Measurements from ENCODE around the gene TRMT44. TPM values are rescaled to one million over a fixed set of nuclear protein-coding genes. Genes with fewer than 3 reads are reported as not detected.
A peak's percentile ranks its signal among the peaks of the same experiment; 100 is the strongest.

The TRMT44 gene
- total RNA-seq, 4 donors from 2014 or later, result 30.8 to 60.0 (median 46.1) TPM

DNA sequence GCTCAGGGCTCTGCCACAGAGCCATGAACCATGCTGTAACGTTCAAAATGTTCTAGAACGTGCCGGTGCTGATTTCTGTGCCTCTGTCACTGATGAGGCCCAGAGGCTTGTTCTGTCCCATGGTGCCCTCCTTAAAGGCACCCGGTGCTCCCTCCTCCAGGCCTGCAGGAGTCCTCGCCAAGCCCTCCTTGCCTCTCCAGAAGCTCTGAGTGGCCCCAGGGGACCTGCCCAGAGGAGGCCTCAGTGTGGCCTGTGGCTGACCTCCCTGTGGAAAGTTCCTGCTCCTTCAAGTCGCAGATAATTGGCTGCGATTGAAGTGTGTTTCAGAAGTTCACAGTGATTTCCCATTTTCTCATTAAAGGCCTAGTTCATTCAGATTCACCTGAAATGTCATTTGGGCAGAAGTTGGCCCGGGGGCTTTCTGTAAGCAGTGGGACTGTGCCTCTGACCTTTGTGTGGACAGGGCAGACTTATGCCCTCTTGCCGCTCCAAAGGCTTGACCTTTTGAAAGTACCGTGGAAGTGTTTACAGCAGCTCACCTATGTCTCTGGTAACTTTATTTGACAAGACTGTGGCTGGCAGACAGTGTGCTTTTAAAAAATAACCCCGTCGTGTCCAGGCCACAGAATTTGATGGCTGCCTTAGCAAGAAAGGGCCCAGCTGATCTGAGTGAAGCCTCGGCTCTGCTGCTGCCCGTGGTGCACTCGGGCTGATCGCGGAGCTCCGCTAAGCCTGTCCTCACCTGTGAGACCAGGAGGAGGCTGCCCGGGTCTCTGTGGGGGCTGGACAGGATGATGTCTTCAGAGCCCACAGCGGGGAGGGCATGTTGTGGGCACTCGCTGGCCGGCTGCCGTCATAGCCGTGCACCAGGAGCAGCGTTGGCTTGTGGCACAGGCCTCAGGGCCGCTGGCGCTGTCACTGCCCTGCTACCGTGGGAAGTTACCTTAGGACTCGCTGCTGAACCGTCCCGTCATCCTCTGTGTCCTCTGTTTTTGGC is 25.3 kb downstream of the TRMT44 start:
- Histone ChIP-seq H3K9me3 (no peaks in the 10 kb centered on the region), H3K27me3 (no peaks in the 10 kb centered on the region), H3K4me3 (no peak overlapping the region), H3K27ac (no peak overlapping the region), H3K4me1 (peaks cover 4% of the 10 kb centered on the region), H3K36me3 (peaks cover 78% of the 10 kb centered on the region)
- DNase-seq (ENCODE audit: low spot score in 2 of 2), result no peak
- 89% methylated on average over 26 of the region's 31 CpGs for WGBS
- no peak for TF ChIP-seq POLR2A (IDR thresholded peaks at IDR 0.05)
- no peak for TF ChIP-seq POLR2AphosphoS5 (IDR thresholded peaks at IDR 0.05)
- TF ChIP-seq, protein P1, sequence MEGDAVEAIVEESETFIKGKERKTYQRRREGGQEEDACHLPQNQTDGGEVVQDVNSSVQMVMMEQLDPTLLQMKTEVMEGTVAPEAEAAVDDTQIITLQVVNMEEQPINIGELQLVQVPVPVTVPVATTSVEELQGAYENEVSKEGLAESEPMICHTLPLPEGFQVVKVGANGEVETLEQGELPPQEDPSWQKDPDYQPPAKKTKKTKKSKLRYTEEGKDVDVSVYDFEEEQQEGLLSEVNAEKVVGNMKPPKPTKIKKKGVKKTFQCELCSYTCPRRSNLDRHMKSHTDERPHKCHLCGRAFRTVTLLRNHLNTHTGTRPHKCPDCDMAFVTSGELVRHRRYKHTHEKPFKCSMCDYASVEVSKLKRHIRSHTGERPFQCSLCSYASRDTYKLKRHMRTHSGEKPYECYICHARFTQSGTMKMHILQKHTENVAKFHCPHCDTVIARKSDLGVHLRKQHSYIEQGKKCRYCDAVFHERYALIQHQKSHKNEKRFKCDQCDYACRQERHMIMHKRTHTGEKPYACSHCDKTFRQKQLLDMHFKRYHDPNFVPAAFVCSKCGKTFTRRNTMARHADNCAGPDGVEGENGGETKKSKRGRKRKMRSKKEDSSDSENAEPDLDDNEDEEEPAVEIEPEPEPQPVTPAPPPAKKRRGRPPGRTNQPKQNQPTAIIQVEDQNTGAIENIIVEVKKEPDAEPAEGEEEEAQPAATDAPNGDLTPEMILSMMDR (IDR thresholded peaks at IDR 0.05), result no peak
- no peak for TF ChIP-seq EP300 (IDR thresholded peaks at IDR 0.05)

DNA sequence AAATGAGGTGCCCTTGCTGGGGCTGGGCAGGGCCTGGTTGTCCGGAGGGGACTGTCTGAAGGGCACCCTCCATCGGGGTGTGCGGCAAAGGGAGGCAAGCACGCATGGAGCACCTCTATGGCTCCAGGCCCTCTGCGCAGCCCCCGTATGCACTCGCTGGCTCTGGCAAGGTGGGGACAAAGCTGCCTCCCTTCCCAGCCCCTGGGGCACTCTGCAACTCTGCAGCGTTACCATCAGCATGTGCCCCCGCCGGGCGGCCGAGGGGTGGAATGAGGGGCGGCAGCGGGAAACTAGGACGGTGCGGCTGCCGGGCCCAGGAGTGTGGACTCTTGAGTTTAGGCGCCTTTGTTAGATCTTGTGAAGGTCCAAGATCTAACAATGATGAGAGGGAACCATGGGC is 26.4 kb downstream of the TRMT44 start:
- H3K9me3 ChIP-seq, result no peaks in the 10 kb centered on the region
- peaks cover 78% of the 10 kb centered on the region for H3K36me3 ChIP-seq
- H3K4me3 ChIP-seq, result no peak overlapping the region
- peaks cover 4% of the 10 kb centered on the region for H3K4me1 ChIP-seq
- no peaks in the 10 kb centered on the region for H3K27me3 ChIP-seq
- 85% methylated on average over 11 of the region's 18 CpGs for WGBS
- TF ChIP-seq POLR2AphosphoS5 (IDR thresholded peaks at IDR 0.05) (no peak), POLR2A (IDR thresholded peaks at IDR 0.05) (no peak), EP300 (IDR thresholded peaks at IDR 0.05) (no peak)
- TF ChIP-seq, protein P1 (IDR thresholded peaks at IDR 0.05), result no peak
- H3K27ac ChIP-seq, result no peak overlapping the region
- no peak for DNase-seq (ENCODE audit: low spot score in 2 of 2)

GRCh38 chr4:8468746-8469535 is 28.4 kb downstream of the TRMT44 start:
- DNase-seq (ENCODE audit: low spot score in 2 of 2), result no peak
- Histone ChIP-seq H3K4me3 (no peak overlapping the region), H3K4me1 (peaks cover 18% of the 10 kb centered on the region), H3K36me3 (peaks cover 70% of the 10 kb centered on the region), H3K27ac (no peak overlapping the region), H3K9me3 (no peaks in the 10 kb centered on the region), H3K27me3 (no peaks in the 10 kb centered on the region)
- WGBS, result 51% methylated on average over 20 of the region's 21 CpGs
- TF ChIP-seq POLR2AphosphoS5 (IDR thresholded peaks at IDR 0.05), result no peak
- TF ChIP-seq, protein P1 (IDR thresholded peaks at IDR 0.05), result peak; percentile 63 to 91

DNA sequence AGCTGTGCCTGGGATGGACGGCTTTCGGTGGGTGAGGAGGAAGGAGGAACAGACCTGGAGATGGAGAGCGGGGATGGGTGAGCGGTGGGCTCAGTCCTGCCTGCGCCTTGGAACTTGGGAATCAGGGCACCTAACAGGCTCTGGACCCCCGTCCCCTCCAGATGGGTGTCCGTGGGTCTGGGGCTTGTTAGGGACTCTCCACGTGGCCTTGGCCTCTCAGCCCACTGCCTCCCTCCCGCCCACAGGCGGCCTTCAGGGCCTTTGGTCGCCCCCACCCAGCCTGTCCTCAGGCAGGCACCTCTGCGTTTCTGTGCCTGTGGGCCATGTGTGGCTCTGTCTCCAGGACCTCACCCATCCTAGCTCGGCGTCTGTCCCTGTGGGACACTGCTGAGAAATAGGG is 29.0 kb downstream of the TRMT44 start:
- peaks cover 18% of the 10 kb centered on the region for H3K4me1 ChIP-seq
- no peak for DNase-seq (ENCODE audit: low spot score in 2 of 2)
- TF ChIP-seq POLR2A (IDR thresholded peaks at IDR 0.05) (no peak), POLR2AphosphoS5 (IDR thresholded peaks at IDR 0.05) (no peak), EP300 (IDR thresholded peaks at IDR 0.05) (no peak)
- TF ChIP-seq, protein P1 (IDR thresholded peaks at IDR 0.05), result no peak
- no peaks in the 10 kb centered on the region for H3K27me3 ChIP-seq
- H3K4me3 ChIP-seq, result no peak overlapping the region
- 83% methylated on average over 6 of the region's 14 CpGs for WGBS
- no peak overlapping the region for H3K27ac ChIP-seq
- H3K9me3 ChIP-seq, result no peaks in the 10 kb centered on the region
- peaks cover 67% of the 10 kb centered on the region for H3K36me3 ChIP-seq

All from suprapubic skin (tissue), 4 donors.